Measurements from ENCODE around the gene DISC1. TPM values are rescaled to one million over a fixed set of nuclear protein-coding genes. Genes with fewer than 3 reads are reported as not detected.
"Not testable (repeated sequence)": the region's sequence is repeated elsewhere in the genome, so short reads cannot be mapped to it uniquely, and the experiment has no call there.

Gene DISC1
- total RNA-seq, 2 experiments from 2014 or later, result 2.8 to 3.9 TPM

- Mint-ChIP-seq H3K4me1 (ENCODE audit: low read depth) (no peaks in the 10 kb centered on the region), H3K27me3 (no peaks in the 10 kb centered on the region), H3K27ac (no peak overlapping the region), H3K4me3 (no peak overlapping the region), H3K9me3 (peaks cover 4% of the 10 kb centered on the region), H3K36me3 (peaks cover 10% of the 10 kb centered on the region)
- DNase-seq, result no peak
- CTCF ChIA-PET, result no interaction called here
- intact Hi-C loops (cut with micrococcal nuclease), result no loop called here
- POLR2A ChIA-PET, result no interaction called here
These were observed 339.0 kb downstream of the DISC1 start for GRCh38 chr1:231965615-231966014.

- POLR2A ChIA-PET, result no interaction called here
- H3K4me1 Mint-ChIP-seq (ENCODE audit: low read depth), result peaks cover under 1% of the 10 kb centered on the region
- intact Hi-C loops (cut with micrococcal nuclease), result no loop called here
- no peak overlapping the region for H3K27ac Mint-ChIP-seq
- H3K27me3 Mint-ChIP-seq, result no peaks in the 10 kb centered on the region
- no peak for DNase-seq
- CTCF ChIA-PET, result no interaction called here
- peaks cover 4% of the 10 kb centered on the region for H3K9me3 Mint-ChIP-seq
- H3K36me3 Mint-ChIP-seq, result peaks cover 14% of the 10 kb centered on the region
- no peak overlapping the region for H3K4me3 Mint-ChIP-seq
These were observed 340.4 kb downstream of the DISC1 start for GRCh38 chr1:231966983-231967382.

- Mint-ChIP-seq H3K9me3 (peaks cover 4% of the 10 kb centered on the region), H3K27ac (no peak overlapping the region), H3K4me1 (ENCODE audit: low read depth) (peaks cover 10% of the 10 kb centered on the region), H3K27me3 (no peaks in the 10 kb centered on the region), H3K4me3 (no peak overlapping the region), H3K36me3 (peaks cover 12% of the 10 kb centered on the region)
- POLR2A ChIA-PET, result no interaction called here
- intact Hi-C loops (cut with micrococcal nuclease), result no loop called here
- no peak for DNase-seq
- CTCF ChIA-PET, result no interaction called here
These were observed 342.5 kb downstream of the DISC1 start for GRCh38 chr1:231969076-231969475.

GRCh38 chr1:231969761-231970160 is 343.2 kb downstream of the DISC1 start:
- DNase-seq, CTCF ChIA-PET: not testable (repeated sequence)
- peaks cover 12% of the 10 kb centered on the region for H3K36me3 Mint-ChIP-seq

GRCh38 chr1:231970684-231971083 is 344.1 kb downstream of the DISC1 start:
- no peak overlapping the region for H3K4me3 Mint-ChIP-seq
- peaks cover 10% of the 10 kb centered on the region for H3K4me1 Mint-ChIP-seq (ENCODE audit: low read depth)
- H3K36me3 Mint-ChIP-seq, result peaks cover 14% of the 10 kb centered on the region
- peaks cover 6% of the 10 kb centered on the region for H3K9me3 Mint-ChIP-seq
- ChIA-PET POLR2A (no interaction called here), CTCF (no interaction called here)
- intact Hi-C loops (cut with micrococcal nuclease), result loop anchor here (5.0 to 10.0 kb wide), 2 partner anchors 157 to 654 kb away; no protein-coding TSS in a partner anchor
- DNase-seq, result no peak
- no peaks in the 10 kb centered on the region for H3K27me3 Mint-ChIP-seq
- H3K27ac Mint-ChIP-seq, result no peak overlapping the region

More at GRCh38 chr1:231969761-231970160, 343.2 kb downstream of the DISC1 start:
- H3K9me3 Mint-ChIP-seq, POLR2A ChIA-PET, H3K27me3 Mint-ChIP-seq, H3K27ac Mint-ChIP-seq, H3K4me3 Mint-ChIP-seq: not testable (repeated sequence)
- peaks cover 10% of the 10 kb centered on the region for H3K4me1 Mint-ChIP-seq (ENCODE audit: low read depth)
- intact Hi-C loops (cut with micrococcal nuclease), result loop anchor here (5.0 to 10.0 kb wide), 2 partner anchors 158 to 655 kb away; no protein-coding TSS in a partner anchor

GRCh38 chr1:231971397-231972110 is 345.0 kb downstream of the DISC1 start:
- peaks cover 10% of the 10 kb centered on the region for H3K4me1 Mint-ChIP-seq (ENCODE audit: low read depth)
- no peaks in the 10 kb centered on the region for H3K27me3 Mint-ChIP-seq
- no peak for DNase-seq
- H3K27ac Mint-ChIP-seq, result no peak overlapping the region
- ChIA-PET CTCF (no interaction called here), POLR2A (interaction anchor here (0.6 kb wide), 1 partner anchor 50 kb away, joined by 5 read pairs; no protein-coding TSS in a partner anchor)
- H3K9me3 Mint-ChIP-seq, result peaks cover 10% of the 10 kb centered on the region
- intact Hi-C loops (cut with micrococcal nuclease), result loop anchor here (5.0 to 10.0 kb wide), 2 partner anchors 156 to 653 kb away; no protein-coding TSS in a partner anchor
- H3K4me3 Mint-ChIP-seq, result no peak overlapping the region
- H3K36me3 Mint-ChIP-seq, result peaks cover 17% of the 10 kb centered on the region

GRCh38 chr1:231972111-231972445 is 345.5 kb downstream of the DISC1 start:
- intact Hi-C loops (cut with micrococcal nuclease), result loop anchor here (5.0 to 10.0 kb wide), 2 partner anchors 155 to 653 kb away; no protein-coding TSS in a partner anchor
- H3K27me3 Mint-ChIP-seq, result no peaks in the 10 kb centered on the region
- no peak overlapping the region for H3K27ac Mint-ChIP-seq
- POLR2A ChIA-PET, result no interaction called here
- H3K36me3 Mint-ChIP-seq, result peaks cover 18% of the 10 kb centered on the region
- CTCF ChIA-PET, result no interaction called here
- peaks cover 14% of the 10 kb centered on the region for H3K9me3 Mint-ChIP-seq
- DNase-seq, result no peak
- no peak overlapping the region for H3K4me3 Mint-ChIP-seq
- H3K4me1 Mint-ChIP-seq (ENCODE audit: low read depth), result peaks cover 10% of the 10 kb centered on the region

GRCh38 chr1:231973830-231974229 is 347.2 kb downstream of the DISC1 start:
- Mint-ChIP-seq H3K4me3 (no peak overlapping the region), H3K27ac (no peak overlapping the region), H3K4me1 (ENCODE audit: low read depth) (peaks cover 10% of the 10 kb centered on the region), H3K36me3 (peaks cover 19% of the 10 kb centered on the region), H3K27me3 (no peaks in the 10 kb centered on the region), H3K9me3 (peaks cover 18% of the 10 kb centered on the region)
- intact Hi-C loops (cut with micrococcal nuclease), result loop anchor here (5.0 to 10.0 kb wide), 2 partner anchors 153 to 651 kb away; no protein-coding TSS in a partner anchor
- ChIA-PET POLR2A (interaction anchor here (1.1 kb wide), 1 partner anchor 9 kb away, joined by 4 read pairs; no protein-coding TSS in a partner anchor), CTCF (no interaction called here)
- peak; percentile 33 for DNase-seq

GRCh38 chr1:231976231-231976630 is 349.6 kb downstream of the DISC1 start:
- intact Hi-C loops (cut with micrococcal nuclease), result loop anchor here (10.0 kb wide), 1 partner anchor 649 kb away; no protein-coding TSS in a partner anchor
- ChIA-PET CTCF (no interaction called here), POLR2A (no interaction called here)
- peaks cover 10% of the 10 kb centered on the region for H3K4me1 Mint-ChIP-seq (ENCODE audit: low read depth)
- H3K4me3 Mint-ChIP-seq, result no peak overlapping the region
- no peak overlapping the region for H3K27ac Mint-ChIP-seq
- no peaks in the 10 kb centered on the region for H3K27me3 Mint-ChIP-seq
- peaks cover 16% of the 10 kb centered on the region for H3K36me3 Mint-ChIP-seq
- H3K9me3 Mint-ChIP-seq, result peaks cover 14% of the 10 kb centered on the region
- DNase-seq, result no peak

- Mint-ChIP-seq H3K9me3 (peaks cover 6% of the 10 kb centered on the region), H3K27me3 (no peaks in the 10 kb centered on the region), H3K4me3 (no peak overlapping the region), H3K27ac (no peak overlapping the region), H3K4me1 (ENCODE audit: low read depth) (no peaks in the 10 kb centered on the region), H3K36me3 (peaks cover 4% of the 10 kb centered on the region)
- ChIA-PET POLR2A (no interaction called here), CTCF (interaction anchor here (1.6 kb wide), 1 partner anchor 114 kb away, joined by 3 read pairs; no protein-coding TSS in a partner anchor)
- no peak for DNase-seq
- intact Hi-C loops (cut with micrococcal nuclease), result no loop called here
These were observed 355.1 kb downstream of the DISC1 start for GRCh38 chr1:231981675-231982074.

- Mint-ChIP-seq H3K4me1 (ENCODE audit: low read depth) (no peaks in the 10 kb centered on the region), H3K27me3 (no peaks in the 10 kb centered on the region), H3K9me3 (no peaks in the 10 kb centered on the region), H3K36me3 (peaks cover 1% of the 10 kb centered on the region), H3K4me3 (no peak overlapping the region), H3K27ac (no peak overlapping the region)
- CTCF ChIA-PET, result interaction anchor here (1.2 kb wide), 1 partner anchor 116 kb away, joined by 6 read pairs; no protein-coding TSS in a partner anchor
- no peak for DNase-seq
- POLR2A ChIA-PET, result interaction anchor here (1.4 kb wide), 1 partner anchor 9 kb away, joined by 4 read pairs; no protein-coding TSS in a partner anchor
- intact Hi-C loops (cut with micrococcal nuclease), result no loop called here
These were observed 356.4 kb downstream of the DISC1 start for GRCh38 chr1:231982871-231983587.

GRCh38 chr1:231983588-231984193 is 357.1 kb downstream of the DISC1 start:
- DNase-seq, result no peak
- ChIA-PET CTCF (interaction anchor here (1.2 kb wide), 1 partner anchor 117 kb away, joined by 6 read pairs; no protein-coding TSS in a partner anchor), POLR2A (interaction anchor here (1.4 kb wide), 1 partner anchor 10 kb away, joined by 4 read pairs; no protein-coding TSS in a partner anchor)
- Mint-ChIP-seq H3K4me3 (no peak overlapping the region), H3K4me1 (ENCODE audit: low read depth) (no peaks in the 10 kb centered on the region), H3K27me3 (no peaks in the 10 kb centered on the region), H3K27ac (no peak overlapping the region), H3K9me3 (no peaks in the 10 kb centered on the region), H3K36me3 (no peaks in the 10 kb centered on the region)
- intact Hi-C loops (cut with micrococcal nuclease), result no loop called here

Data from activated CD4-positive, alpha-beta memory T cell treated with anti-CD3 and anti-CD28 coated beads for 36 hours (primary cell).